DND-41 (cell line): ENCODE measurements around the gene CLDN7.

Experiments
- CTCF ChIP-seq: IDR thresholded peaks from 2 replicates; pipeline ENCODE4 v1.5.1; 2012; ENCODE audit warnings: borderline replicate concordance, low read length, moderate library complexity, mild to moderate bottlenecking; ENCODE audit not compliant: poor library complexity, severe bottlenecking; ENCODE audit errors: extremely low read depth
- EZH2 ChIP-seq: IDR thresholded peaks from 3 replicates; pipeline ENCODE4 v1.6.1; 2012; ENCODE audit warnings: borderline replicate concordance, low read depth, mild to moderate bottlenecking, moderate library complexity, low read length, inconsistent platforms; ENCODE audit not compliant: severe bottlenecking

DNA sequence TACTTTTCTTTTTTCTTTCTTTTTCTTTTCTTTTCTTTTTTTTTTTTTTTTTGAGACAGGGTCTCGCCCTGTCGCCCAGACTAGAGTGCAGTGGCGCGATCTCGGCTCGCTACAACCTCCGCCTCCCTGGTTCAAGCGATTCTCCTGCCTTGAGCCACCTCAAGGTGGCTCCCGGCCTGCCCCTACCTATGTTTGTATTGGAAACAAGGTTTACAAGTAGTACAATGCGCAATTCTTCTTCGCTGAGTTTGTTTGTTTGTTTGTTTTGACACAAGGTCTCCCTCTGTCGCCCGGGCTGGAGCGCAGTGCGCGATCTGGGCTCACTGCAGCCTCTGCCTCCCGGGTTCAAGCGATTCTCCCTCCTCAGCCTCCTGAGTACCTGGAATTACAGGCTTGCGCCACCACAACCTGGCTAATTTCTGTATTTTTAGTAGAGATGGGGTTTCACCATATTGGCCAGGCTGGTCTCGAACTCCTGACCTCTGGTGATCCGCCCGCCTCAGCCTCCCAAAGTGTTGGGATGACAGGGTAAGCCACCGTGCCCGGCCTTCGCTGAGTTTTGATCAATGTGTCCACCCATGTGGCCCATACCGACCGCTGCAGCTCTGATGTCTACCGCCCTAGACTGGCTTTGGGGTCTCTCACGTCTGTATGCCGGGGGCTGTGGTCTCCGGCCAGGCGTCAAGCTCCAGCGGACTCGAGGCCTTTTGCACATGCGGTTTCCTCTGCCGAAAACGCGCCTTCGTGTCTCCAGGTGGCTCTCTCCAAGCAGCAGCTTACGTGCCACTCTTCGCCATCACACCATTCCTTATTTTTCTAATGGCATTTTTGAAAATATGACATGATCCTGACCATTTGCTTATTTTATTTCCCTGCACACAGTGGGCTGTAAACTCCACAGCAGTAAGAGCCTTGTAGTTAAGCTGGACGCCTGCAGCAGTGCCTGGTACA lies 33.2 kb upstream of the CLDN7 start:
- TF ChIP-seq CTCF (no peak), EZH2 (peak; percentile 32)
